Thyroid gland (tissue), 4 donors: ENCODE measurements around the gene DOCK1.

Experiments used
- POLR2A ChIP-seq, 2 donors: fragments of 450-650 bp; IDR thresholded peaks; one replicate each; pipeline ENCODE4 v1.6.1; 2017; ENCODE audit warnings: antibody characterized with exemption in 2 of 2, mild to moderate bottlenecking in 2 of 2, moderate library complexity in 1 of 2
- TF ChIP-seq, protein P1 (sequence below), 6 experiments: fragments of 200-600 bp in 3 of 6; fragments of 450-650 bp in 3 of 6; sonication (generic) in 3 of 6; IDR thresholded peaks; one replicate each; pipeline ENCODE4 v1.5.1; 2016 to 2019; ENCODE audit warnings: antibody characterized with exemption in 6 of 6, mild to moderate bottlenecking in 2 of 6, inconsistent platforms in 1 of 6, moderate library complexity in 1 of 6

DNA sequence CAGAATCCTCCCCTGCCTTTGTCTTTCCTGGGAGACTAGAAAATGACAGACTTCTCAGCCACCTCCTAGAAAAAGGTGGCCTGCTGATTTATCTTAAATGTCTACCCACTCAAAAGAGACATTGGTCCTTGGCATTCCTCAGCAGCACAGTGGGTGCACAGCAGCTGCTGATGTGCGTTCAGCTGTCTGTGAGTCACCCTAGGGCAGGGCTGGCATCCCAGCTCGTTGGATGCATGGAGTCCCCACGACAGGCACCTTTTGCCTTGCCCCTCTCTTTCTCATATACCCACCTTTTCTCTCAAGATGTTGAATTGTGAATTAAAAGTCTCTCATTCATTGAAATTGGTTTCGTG lies 113.0 kb downstream of the DOCK1 start:
- TF ChIP-seq, protein P1, sequence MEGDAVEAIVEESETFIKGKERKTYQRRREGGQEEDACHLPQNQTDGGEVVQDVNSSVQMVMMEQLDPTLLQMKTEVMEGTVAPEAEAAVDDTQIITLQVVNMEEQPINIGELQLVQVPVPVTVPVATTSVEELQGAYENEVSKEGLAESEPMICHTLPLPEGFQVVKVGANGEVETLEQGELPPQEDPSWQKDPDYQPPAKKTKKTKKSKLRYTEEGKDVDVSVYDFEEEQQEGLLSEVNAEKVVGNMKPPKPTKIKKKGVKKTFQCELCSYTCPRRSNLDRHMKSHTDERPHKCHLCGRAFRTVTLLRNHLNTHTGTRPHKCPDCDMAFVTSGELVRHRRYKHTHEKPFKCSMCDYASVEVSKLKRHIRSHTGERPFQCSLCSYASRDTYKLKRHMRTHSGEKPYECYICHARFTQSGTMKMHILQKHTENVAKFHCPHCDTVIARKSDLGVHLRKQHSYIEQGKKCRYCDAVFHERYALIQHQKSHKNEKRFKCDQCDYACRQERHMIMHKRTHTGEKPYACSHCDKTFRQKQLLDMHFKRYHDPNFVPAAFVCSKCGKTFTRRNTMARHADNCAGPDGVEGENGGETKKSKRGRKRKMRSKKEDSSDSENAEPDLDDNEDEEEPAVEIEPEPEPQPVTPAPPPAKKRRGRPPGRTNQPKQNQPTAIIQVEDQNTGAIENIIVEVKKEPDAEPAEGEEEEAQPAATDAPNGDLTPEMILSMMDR (IDR thresholded peaks at IDR 0.05): no peak
- no peak for TF ChIP-seq POLR2A (IDR thresholded peaks at IDR 0.05)
